AG04450 (cell line): ENCODE measurements around the gene PRR16. TPM values are rescaled to one million over a fixed set of nuclear protein-coding genes. Genes with fewer than 3 reads are reported as not detected.

Experiments
- CTCF ChIA-PET: fragments of 300-600, 350-600 bp; formaldehyde crosslinking; extraction: SDS; loops from one replicate; lab custom pipeline; 2022; ENCODE audit warnings: antibody characterized with exemption, inconsistent platforms; lab: Charles Lee
- POLR2A ChIA-PET: fragments of 350-600 bp; formaldehyde crosslinking; extraction: SDS; loops from one replicate; lab custom pipeline; 2021; ENCODE audit warnings: antibody characterized with exemption, inconsistent platforms; lab: Yijun Ruan, JAX
- DNase-seq: peaks from one replicate; pipeline ENCODE4 v3.0.0-alpha.2; 2011; ENCODE audit warnings: low read depth, low spot score
- H3K27ac ChIP-seq: one replicate; pipeline ENCODE4 v1.5.1; 2012; ENCODE audit warnings: low read depth, low read length, control low read depth
- H3K27me3 ChIP-seq: one replicate; pipeline ENCODE4 v1.6.0; 2012; ENCODE audit warnings: low read length; ENCODE audit not compliant: control insufficient read depth, insufficient read depth
- H3K4me3 ChIP-seq: 2 replicates; pipeline ENCODE4 v1.5.1; 2011; ENCODE audit warnings: mild to moderate bottlenecking, low read depth, low read length, control low read depth
- H3K9me3 ChIP-seq: 2 replicates; pipeline ENCODE4 v1.5.1; 2012; ENCODE audit warnings: low read length; ENCODE audit not compliant: control insufficient read depth, insufficient read depth
- polyA plus RNA-seq: library from polyadenylated mRNA; depleted of rRNA; stranded (reverse); fragments of >200 nt; gene quantifications from 2 replicates; pipeline ENCODE4 v1.2.3, GENCODE V29; 2011
- TF ChIP-seq, protein P1 (sequence below): IDR thresholded peaks from 2 replicates; pipeline ENCODE4 v1.5.1; 2011; ENCODE audit warnings: low read depth, low read length, control low read depth, inconsistent platforms

The PRR16 gene
- polyA plus RNA-seq, 1 experiment = 26.8 TPM

DNA sequence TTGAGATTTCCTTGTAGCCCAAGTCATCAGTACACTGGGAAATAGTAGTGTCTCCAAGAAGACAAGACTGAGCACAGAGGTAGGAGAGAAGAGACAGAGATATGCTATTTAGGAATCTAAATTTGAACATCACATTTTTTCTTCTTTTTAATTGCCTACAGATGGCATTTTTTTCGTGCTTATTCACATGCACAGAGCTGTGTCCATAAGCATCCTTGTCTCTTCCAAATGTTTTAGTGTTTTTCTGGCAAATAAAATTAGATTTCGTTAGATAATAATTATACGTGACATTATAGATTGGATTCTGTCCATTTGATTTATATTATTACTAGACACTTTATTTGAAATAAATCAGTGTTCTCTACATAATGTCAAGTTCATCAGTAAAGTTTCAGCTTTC lies 80.9 kb downstream of the PRR16 start:
- DNase-seq = no peak
- CTCF ChIA-PET = no interaction called here
- no peak overlapping the region for H3K27ac ChIP-seq
- no peaks in the 10 kb centered on the region for H3K9me3 ChIP-seq
- POLR2A ChIA-PET = no interaction called here
- TF ChIP-seq, protein P1, sequence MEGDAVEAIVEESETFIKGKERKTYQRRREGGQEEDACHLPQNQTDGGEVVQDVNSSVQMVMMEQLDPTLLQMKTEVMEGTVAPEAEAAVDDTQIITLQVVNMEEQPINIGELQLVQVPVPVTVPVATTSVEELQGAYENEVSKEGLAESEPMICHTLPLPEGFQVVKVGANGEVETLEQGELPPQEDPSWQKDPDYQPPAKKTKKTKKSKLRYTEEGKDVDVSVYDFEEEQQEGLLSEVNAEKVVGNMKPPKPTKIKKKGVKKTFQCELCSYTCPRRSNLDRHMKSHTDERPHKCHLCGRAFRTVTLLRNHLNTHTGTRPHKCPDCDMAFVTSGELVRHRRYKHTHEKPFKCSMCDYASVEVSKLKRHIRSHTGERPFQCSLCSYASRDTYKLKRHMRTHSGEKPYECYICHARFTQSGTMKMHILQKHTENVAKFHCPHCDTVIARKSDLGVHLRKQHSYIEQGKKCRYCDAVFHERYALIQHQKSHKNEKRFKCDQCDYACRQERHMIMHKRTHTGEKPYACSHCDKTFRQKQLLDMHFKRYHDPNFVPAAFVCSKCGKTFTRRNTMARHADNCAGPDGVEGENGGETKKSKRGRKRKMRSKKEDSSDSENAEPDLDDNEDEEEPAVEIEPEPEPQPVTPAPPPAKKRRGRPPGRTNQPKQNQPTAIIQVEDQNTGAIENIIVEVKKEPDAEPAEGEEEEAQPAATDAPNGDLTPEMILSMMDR = no peak
- H3K4me3 ChIP-seq = no peak overlapping the region
- H3K27me3 ChIP-seq = no peaks in the 10 kb centered on the region

DNA sequence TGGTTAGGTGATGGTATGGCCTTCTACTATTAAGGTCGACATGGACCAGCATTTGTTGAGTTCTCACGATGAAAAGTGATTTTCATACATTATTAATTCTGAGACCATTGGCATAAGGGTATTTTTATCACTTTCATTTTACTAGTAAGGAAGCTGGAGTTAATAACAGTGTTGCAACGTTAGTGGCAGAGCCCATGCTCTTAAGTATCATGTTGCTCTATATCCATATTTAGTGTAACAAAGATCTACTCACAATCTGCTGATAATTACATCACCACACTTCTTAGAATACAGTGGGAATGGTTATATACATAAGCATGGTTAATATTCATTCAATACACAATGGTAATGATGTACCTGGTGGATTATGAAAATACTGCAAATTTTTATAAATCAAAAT lies 81.9 kb downstream of the PRR16 start:
- ChIA-PET POLR2A (no interaction called here), CTCF (no interaction called here)
- no peak overlapping the region for H3K4me3 ChIP-seq
- TF ChIP-seq, protein P1 = no peak
- no peaks in the 10 kb centered on the region for H3K9me3 ChIP-seq
- no peak overlapping the region for H3K27ac ChIP-seq
- no peak for DNase-seq
- no peaks in the 10 kb centered on the region for H3K27me3 ChIP-seq

DNA sequence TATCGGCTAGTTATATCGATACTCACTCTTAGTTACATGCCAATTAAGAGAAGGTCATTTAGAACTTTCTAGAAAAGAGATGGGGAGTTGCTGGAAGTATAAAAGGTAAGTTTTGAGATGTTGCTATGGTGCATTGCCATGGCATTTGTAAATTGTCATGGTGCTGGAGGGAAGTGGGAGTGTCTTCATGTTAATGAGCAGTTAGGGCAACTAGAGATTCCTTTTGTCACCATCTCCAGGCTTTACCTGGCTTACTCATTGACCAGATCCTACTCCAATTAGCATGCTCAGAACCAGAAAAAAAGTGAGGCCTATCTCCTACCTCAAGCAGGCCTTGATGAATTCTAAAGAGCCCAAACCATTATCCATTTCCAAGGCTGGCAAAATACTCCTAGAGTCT lies 82.8 kb downstream of the PRR16 start:
- CTCF ChIA-PET = no interaction called here

DNA sequence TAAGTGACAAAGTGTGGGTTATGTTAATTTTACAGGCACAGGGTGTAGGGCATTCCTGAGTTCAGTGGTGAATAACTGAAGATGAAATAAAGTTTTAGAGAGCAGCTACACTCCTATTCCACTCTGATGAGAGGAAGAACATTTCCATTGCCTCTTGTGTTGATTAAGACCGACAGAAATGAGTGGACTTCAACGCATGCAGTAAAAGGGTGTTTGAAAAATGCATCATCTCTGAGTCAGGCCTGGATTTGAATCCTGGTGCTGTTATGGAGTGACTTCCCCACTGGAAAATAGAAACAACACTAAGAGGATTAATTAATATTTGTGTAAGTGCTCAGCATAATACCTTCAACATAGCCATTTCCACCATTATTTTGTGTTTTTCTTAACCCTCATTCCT lies 86.3 kb downstream of the PRR16 start:
- Histone ChIP-seq H3K27me3 (no peaks in the 10 kb centered on the region), H3K4me3 (no peak overlapping the region), H3K27ac (no peak overlapping the region), H3K9me3 (no peaks in the 10 kb centered on the region)
- TF ChIP-seq, protein P1 = no peak
- ChIA-PET CTCF (no interaction called here), POLR2A (no interaction called here)
- DNase-seq = no peak

More for the DNA sequence above, 82.8 kb downstream of the PRR16 start:
- H3K27ac ChIP-seq = no peak overlapping the region
- POLR2A ChIA-PET = no interaction called here
- TF ChIP-seq, protein P1 = no peak
- H3K9me3 ChIP-seq = no peaks in the 10 kb centered on the region
- no peaks in the 10 kb centered on the region for H3K27me3 ChIP-seq
- no peak overlapping the region for H3K4me3 ChIP-seq
- DNase-seq = no peak

DNA sequence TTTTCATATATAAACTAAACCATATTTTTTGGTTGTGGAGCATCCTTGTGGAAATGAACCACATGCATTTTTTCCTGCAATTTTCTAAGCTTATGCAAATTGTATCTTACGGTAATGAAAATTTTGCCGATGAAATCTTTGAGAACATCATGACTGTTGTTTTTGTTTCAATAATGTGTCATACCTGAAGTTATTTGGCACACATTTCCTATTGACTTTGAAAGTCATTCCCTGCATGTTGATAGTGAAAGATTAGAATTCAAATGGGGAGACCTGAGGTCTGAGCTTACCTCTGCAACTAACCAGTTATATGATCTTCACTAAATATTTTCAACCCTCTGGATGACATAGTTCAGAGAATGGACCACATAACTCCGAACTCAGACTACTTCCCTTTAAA lies 88.5 kb downstream of the PRR16 start:
- no peaks in the 10 kb centered on the region for H3K27me3 ChIP-seq
- no peaks in the 10 kb centered on the region for H3K9me3 ChIP-seq
- ChIA-PET CTCF (no interaction called here), POLR2A (no interaction called here)
- TF ChIP-seq, protein P1 = no peak
- DNase-seq = no peak
- no peak overlapping the region for H3K27ac ChIP-seq
- no peak overlapping the region for H3K4me3 ChIP-seq
